DMS 273 (cell line): ENCODE measurements around the gene IFI6.
A peak's percentile ranks its signal among the peaks of the same experiment; 100 is the strongest.
"Not testable (repeated sequence)": the region's sequence is repeated elsewhere in the genome, so short reads cannot be mapped to it uniquely, and the experiment has no call there.

Experiments
- DNase-seq: peaks from one replicate; lab custom pipeline; 2025; ENCODE audit not compliant: unreplicated experiment; lab: John Stamatoyannopoulos, UW

The IFI6 gene, protein sequence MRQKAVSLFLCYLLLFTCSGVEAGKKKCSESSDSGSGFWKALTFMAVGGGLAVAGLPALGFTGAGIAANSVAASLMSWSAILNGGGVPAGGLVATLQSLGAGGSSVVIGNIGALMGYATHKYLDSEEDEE

GRCh38 chr1:27671964-27672749 lies at the start of gene IFI6:
Gene IFI6 (minus strand): TSS chr1:27672192. CDS start chr1:27669314, 2,878 bp downstream.
- DNase-seq = peak; percentile 99

DNA sequence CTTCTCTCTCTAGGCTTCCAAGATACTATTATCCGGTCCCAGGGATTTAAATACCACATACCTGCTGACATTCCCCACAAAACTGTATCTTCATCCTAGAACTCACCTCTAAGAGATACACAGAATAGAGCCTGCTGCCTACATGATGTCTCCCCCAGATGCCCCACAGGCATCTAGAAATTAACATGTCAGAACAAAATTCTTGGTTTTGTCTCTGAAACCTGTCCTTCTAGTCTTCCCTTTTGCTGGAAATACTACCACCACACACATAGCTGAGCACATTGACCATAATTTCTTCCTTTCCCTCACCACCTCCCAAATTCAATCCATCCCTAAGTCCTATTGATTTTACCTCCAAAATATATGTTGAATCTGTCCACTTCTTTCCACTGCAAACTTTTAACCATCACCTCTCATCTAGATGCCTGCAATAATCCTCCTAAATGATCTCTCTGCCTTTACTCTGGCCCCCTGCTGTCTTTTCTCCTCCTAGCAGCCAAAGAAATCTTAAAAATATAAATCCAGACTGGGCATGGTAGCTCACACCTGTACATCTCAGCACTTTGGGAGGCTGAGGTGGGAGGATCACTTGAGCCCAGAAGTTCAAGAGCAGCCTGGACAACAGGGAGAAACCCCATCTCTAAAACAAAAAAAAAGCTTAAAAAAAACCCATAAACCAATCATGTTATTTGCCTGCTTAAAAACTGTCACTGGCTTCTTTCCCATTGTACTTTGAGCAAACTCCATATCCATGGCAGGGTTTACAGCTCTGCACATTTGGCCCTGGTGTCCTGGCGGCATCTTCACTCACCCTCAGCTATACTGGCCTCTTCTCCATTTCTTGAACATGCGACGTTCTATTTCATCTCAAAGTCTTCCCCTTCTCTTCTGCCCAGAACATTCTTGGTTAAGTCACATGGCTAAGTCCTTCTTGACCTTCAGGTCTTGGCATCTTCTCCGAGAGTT lies 47.6 kb upstream of the IFI6 start:
- DNase-seq = peak; percentile 31

DNA sequence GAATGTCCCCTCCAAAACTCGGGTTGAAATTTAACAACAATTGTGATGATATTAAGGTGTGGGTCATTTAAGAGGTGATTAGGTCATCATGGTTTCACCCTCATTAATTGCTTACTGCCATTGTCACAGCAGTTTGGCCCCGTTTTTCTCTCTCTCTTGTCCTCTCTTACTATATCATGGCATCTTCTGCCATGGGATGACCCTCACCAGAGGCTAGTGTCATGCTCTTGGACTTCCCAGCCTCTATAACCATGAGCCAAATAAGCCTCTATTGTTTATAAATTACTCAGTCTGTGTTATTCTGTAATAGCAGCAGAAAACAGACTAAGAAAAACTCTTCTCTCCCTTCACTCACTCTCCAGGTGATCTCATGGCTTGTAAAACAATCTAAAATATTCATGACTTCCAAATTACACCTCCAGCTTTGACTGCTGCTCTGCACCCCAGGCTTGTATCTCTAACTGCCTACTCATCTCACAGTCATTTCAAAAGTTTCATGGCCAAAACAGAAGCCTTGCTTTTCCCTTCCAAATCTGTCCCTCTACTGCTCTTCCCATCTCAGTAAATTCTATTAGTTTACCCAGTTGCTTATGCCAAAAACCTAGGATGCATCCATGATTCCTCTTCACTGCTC lies 44.4 kb upstream of the IFI6 start:
- no peak for DNase-seq

GRCh38 chr1:27713869-27714513 lies 42.0 kb upstream of the IFI6 start:
- DNase-seq = no peak

DNA sequence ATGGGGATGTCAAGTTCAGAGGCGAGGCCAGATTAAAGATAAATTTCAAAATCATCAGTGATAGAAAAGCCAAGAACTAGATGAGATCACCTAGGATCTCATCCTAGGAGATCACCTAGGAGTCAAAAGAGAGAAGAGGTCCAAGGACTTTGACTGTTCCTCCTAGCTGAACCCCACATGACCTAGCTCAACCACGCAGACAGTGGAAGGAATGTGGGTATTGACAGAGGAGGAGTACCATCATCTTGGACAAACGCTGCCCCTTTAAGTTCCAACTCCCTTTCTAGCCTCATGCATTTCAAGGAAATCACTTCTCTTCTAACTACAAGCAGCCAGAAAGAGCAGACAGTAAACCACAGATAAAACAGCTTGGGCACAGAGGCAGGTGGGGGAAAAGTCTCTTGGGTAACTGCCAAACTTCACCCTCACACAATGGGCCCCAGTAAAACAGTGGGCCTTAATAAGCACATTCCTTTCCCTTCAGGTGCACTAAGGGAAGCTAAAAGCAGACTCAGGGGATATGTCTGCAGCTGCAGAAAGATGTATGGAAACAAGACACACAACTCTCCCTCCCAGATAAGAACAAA lies 41.2 kb upstream of the IFI6 start:
- DNase-seq = no peak

GRCh38 chr1:27710574-27710973 lies 38.6 kb upstream of the IFI6 start:
- DNase-seq = no peak

DNA sequence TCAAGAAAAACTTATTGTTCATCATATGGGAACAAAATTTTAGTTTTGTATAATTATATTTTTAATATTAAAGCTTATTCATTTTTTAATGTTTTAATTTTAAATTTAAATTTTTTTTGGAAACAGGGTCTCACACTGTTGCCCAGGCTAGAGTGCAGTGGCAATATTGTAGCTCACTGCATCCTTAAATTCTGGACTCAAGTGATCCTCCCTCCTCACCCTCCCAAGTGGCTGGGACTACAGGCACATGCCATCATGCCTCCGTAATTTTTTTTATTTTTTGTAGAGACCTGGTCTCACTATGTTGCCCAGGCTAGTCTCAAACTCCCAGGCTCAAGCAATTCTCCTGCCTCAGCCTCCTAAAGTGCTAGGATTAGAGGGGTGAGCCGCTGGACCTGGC lies 33.6 kb upstream of the IFI6 start:
- DNase-seq = no peak

- no peak for DNase-seq
These were observed 33.0 kb upstream of the IFI6 start for GRCh38 chr1:27704958-27705357.

DNA sequence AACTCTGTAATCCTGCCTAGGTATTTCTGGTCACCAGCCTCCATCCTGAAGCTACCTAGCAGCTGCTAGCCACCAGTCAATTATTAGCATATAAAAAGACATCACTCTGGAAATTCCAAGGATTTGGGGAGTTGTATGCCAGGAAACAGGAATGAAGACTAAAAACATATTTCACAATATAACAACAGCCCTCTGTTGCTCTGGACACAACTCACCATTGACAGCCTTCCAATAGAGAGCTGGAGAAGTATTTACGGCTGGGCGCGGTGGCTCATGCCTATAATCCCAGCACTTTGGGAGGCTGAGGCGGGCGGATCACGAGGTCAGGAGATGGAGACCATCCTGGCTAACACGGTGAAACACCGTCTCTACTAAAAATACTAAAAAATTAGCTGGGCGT lies 24.8 kb upstream of the IFI6 start:
- DNase-seq = not testable (repeated sequence)

GRCh38 chr1:27690183-27690582 lies 18.2 kb upstream of the IFI6 start:
- DNase-seq = no peak

- DNase-seq = no peak
These were observed 17.6 kb upstream of the IFI6 start for GRCh38 chr1:27689423-27690173.

DNA sequence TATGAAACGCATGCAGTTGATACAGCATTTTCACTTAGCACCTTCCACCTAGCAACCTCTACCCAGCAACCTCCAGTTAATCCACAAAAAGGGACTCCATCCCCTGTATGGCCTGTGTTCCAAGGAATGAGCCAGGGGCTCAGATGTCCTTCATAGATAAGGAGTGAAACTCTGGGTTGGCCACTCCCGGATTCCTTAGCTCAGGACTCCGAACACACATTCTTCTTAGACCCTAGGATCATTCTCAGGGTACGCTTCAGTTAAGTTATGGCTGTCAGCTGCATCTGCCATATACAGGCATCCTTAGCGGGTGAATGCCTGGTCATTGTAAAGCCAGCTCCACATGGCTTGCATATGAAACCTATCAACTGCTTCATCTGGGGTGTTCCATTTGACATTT lies 15.9 kb upstream of the IFI6 start:
- DNase-seq = no peak

DNA sequence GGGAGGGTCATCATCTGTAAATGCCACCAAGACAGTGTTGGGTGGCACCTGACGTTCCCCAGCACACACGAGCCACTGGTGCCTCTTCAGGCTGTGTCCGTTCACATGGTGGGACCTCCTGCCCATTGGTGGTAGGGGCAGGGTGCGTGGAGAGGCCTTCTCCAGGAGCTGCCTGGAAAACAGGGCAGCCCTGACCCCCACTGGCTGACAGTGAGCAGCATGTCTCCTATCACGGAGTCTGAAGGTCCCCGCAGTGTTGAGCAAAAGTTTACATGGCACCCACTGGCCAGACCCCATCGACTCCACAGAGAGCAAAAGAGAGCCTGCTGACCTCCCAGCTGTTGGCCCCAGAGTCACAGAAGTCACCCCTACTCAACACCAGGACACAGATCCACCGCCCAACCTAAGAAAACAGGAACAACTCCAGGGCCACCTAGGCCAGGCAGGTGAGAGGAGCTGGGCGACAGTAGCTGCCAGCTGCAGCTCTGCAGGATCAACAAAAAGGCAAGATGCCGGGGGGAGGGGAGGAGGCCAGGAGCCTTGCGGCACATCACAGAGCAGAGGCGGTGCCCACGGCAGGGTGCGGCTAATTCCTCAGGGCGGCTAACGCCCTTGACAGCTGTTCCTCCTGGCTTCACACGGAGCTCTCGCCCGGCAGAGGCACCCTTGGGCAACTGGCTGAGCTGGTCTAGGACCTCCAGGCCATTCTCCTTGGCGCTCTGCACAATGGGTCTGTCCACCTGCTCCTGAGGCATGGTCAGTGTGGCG lies 14.4 kb upstream of the IFI6 start:
- DNase-seq = peak; percentile 36

DNA sequence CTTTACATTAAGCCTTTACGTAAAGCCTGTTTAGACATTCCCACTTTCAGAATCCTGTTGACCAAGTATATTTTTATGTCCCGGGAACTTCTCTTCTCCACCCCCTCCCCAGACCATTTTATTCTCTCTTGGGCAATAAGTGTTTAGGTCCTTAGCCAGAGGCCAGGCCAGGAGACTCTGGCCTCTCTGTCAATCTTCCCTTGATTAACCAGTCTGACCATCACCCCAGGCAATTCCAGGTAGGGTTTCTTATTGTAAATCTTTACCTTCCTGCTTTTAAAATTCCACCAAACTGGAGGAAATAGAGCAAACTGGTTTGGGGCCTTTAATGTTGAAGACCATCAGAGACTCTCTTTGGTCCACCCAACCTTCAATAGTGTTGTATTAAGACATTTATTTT lies 12.2 kb upstream of the IFI6 start:
- DNase-seq = no peak

GRCh38 chr1:27682351-27682944 lies 10.5 kb upstream of the IFI6 start:
- DNase-seq = no peak

DNA sequence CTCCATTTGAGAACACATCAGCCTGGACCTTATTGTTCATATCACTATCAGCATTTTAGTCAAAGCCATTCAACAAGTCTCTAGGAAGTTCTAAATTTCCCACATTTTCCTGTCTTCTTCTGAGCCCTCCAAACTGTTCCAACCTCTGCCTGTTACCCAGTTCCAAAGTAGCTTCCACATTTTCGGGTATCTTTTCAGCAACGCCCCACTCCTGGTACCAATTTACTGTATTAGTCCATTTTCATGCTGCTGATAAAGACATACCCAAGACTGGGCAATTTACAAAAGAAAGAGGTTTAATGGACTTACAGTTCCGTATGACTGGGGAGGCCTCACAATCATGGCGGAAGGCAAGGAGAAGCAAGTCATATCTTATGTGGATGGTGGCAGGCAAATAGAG lies 9.6 kb upstream of the IFI6 start:
- not testable (repeated sequence) for DNase-seq

DNA sequence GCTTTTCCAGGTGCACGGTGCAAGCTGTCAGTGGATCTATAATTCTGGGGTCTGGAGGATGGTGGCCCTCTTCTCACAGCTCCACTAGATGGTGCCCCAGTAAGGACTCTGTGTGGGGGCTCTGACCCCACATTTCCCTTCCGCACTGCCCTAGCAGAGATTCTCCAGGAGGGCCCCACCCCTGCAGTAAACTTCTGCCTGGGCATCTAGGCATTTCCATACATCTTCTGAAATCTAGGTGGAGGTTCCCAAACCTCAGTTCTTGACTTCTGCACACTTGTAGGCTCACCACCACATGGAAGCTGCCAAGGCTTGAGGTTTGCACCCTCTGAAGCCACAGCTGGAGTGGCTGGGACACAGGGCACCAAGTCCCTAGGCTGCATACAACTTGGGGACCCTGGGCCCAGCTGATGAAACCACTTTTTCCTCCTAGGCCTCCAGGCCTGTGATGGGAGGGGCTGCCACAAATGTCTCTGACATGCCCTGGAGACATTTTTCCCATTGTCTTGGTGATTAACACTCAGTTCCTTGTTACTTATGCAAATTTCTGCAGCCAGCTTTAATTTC lies 8.3 kb upstream of the IFI6 start:
- not testable (repeated sequence) for DNase-seq

GRCh38 chr1:27678747-27679146 lies 6.8 kb upstream of the IFI6 start:
- DNase-seq = no peak
